GM12878 (cell line): ENCODE data around the gene MYO3B. TPM values are rescaled to one million over a fixed set of nuclear protein-coding genes. Genes with fewer than 3 reads are reported as not detected.

Experiments used
- BHLHE40 ChIP-seq, 2 experiments: fragments of 450-650 bp in 1 of 2; IDR thresholded peaks; 2 replicates each; pipeline ENCODE4 v1.6.1; 2011 to 2017; ENCODE audit warnings: low read depth in 2 of 2, borderline replicate concordance in 1 of 2, improper control_type of control experiment in 1 of 2, low read length in 1 of 2, mild to moderate bottlenecking in 1 of 2
- EGR1 ChIP-seq, 2 experiments: IDR thresholded peaks; 1 replicate in 1 of 2; 2 replicates in 1 of 2; pipeline ENCODE4 v1.6.1; 2011 to 2012; ENCODE audit warnings: low read depth in 2 of 2, low read length in 2 of 2, borderline replicate concordance in 1 of 2, mild to moderate bottlenecking in 1 of 2, moderate library complexity in 1 of 2
- EP300 ChIP-seq, 2 experiments: fragments of 150-350 bp in 1 of 2; IDR thresholded peaks; 2 replicates each; pipeline ENCODE4 v1.6.1; 2011 to 2012; ENCODE audit warnings: low read depth in 2 of 2, low read length in 2 of 2, borderline replicate concordance in 1 of 2, improper control_type of control experiment in 1 of 2, inconsistent platforms in 1 of 2; ENCODE audit not compliant: control insufficient read depth in 1 of 2
- ETV6 ChIP-seq, 2 experiments: fragments of 450-650 bp in 1 of 2; IDR thresholded peaks in 1 of 2; conservative IDR thresholded peaks in 1 of 2; 2 replicates each; pipeline ENCODE4 v1.6.1; 2014; ENCODE audit warnings: antibody characterized with exemption in 1 of 2, borderline replicate concordance in 1 of 2, low read depth in 1 of 2, mild to moderate bottlenecking in 1 of 2, moderate library complexity in 1 of 2
- GABPA ChIP-seq: IDR thresholded peaks from 2 replicates; pipeline ENCODE4 v1.6.1; 2014; ENCODE audit warnings: antibody characterized with exemption, low read depth, mild to moderate bottlenecking, inconsistent platforms
- JUNB ChIP-seq: IDR thresholded peaks from 2 replicates; pipeline ENCODE4 v1.6.1; 2016; ENCODE audit warnings: antibody characterized with exemption, mild to moderate bottlenecking
- MEF2B ChIP-seq: fragments of 450-650 bp; IDR thresholded peaks from 2 replicates; pipeline ENCODE4 v1.6.1; 2018; ENCODE audit warnings: mild to moderate bottlenecking, moderate library complexity; ENCODE audit not compliant: partially characterized antibody, poor library complexity, severe bottlenecking
- NR2C2 ChIP-seq: IDR thresholded peaks from 2 replicates; pipeline ENCODE4 v1.6.1; 2011; ENCODE audit warnings: borderline replicate concordance, low read depth; ENCODE audit not compliant: control insufficient read depth, insufficient read length
- NRF1 ChIP-seq: conservative IDR thresholded peaks from 2 replicates; pipeline ENCODE4 v1.6.1; 2011; ENCODE audit warnings: mild to moderate bottlenecking, low read depth, low read length, improper control_type of control experiment
- POLR2AphosphoS2 ChIP-seq: IDR thresholded peaks from 2 replicates; pipeline ENCODE4 v1.6.1; 2011; ENCODE audit warnings: low read depth, mild to moderate bottlenecking, low read length, improper control_type of control experiment, moderate library complexity
- SIX5 ChIP-seq: IDR thresholded peaks from 2 replicates; pipeline ENCODE4 v1.6.1; 2011; ENCODE audit warnings: mild to moderate bottlenecking, low read depth, low read length, moderate library complexity; ENCODE audit not compliant: severe bottlenecking
- YY1 ChIP-seq: IDR thresholded peaks from 2 replicates; pipeline ENCODE4 v1.6.1; 2011; ENCODE audit warnings: low read depth, mild to moderate bottlenecking, low read length
- ZNF24 ChIP-seq: fragments of 450-650 bp; IDR thresholded peaks from 2 replicates; pipeline ENCODE4 v1.6.1; 2017; ENCODE audit warnings: antibody characterized with exemption, mild to moderate bottlenecking
- polyA plus RNA-seq, 11 experiments: library from polyadenylated mRNA; depleted of rRNA in 4 of 11; unstranded in 6 of 11; stranded (reverse) in 5 of 11; fragments of >200 nt; fragmentation: Nextera tagmentation in 4 of 11; fragmentation: Illumina TruSeq in 1 of 11; extraction: Ambion mirVana in 4 of 11; extraction: Trizol in 1 of 11; gene quantifications; 1 replicate in 1 of 11; 2 replicates in 10 of 11; pipeline versions ENCODE4 v1.2.1 to v1.2.3, GENCODE V29; 2011 to 2016; ENCODE audit warnings: inconsistent platforms in 2 of 11, missing spikeins in 2 of 11, low read depth in 1 of 11
- total RNA-seq, 4 experiments: library from RNA; depleted of rRNA in 3 of 4; stranded (reverse); fragments of >200 nt in 3 of 4; fragmentation: Illumina TruSeq in 1 of 4; extraction: Trizol in 1 of 4; gene quantifications; 2 replicates each; pipeline versions ENCODE4 v1.2.1 to v1.2.3, GENCODE V29; 2013 to 2021
- TF ChIP-seq, protein P1 (sequence below): fragments of 450-650 bp; IDR thresholded peaks from 2 replicates; pipeline ENCODE4 v1.6.1; 2017; ENCODE audit warnings: mild to moderate bottlenecking, moderate library complexity
- TF ChIP-seq, protein P2 (sequence below), 3 experiments: IDR thresholded peaks in 2 of 3; conservative IDR thresholded peaks in 1 of 3; 2 replicates each; pipeline ENCODE4 v1.5.1; 2011; ENCODE audit warnings: low read depth in 3 of 3, low read length in 3 of 3, mild to moderate bottlenecking in 3 of 3, control low read depth in 2 of 3, moderate library complexity in 2 of 3, inconsistent platforms in 1 of 3, mixed read lengths in 1 of 3; ENCODE audit not compliant: control insufficient read depth in 2 of 3, insufficient read depth in 1 of 3; ENCODE audit errors: extremely low read depth in 1 of 3
- TF ChIP-seq, protein P3 (sequence below): IDR thresholded peaks from 2 replicates; pipeline ENCODE4 v1.6.1; 2011; ENCODE audit warnings: borderline replicate concordance, low read depth, mild to moderate bottlenecking, moderate library complexity, mixed read lengths, low read length; ENCODE audit not compliant: insufficient read depth; ENCODE audit errors: extremely low read length

MYO3B gene
- total and polyA plus RNA-seq, 10 of the 15 experiments (the other 5 are each of a cell fraction or from before 2014, with no cell fraction given): 1.1 to 7.1 (median 2.1) TPM

DNA sequence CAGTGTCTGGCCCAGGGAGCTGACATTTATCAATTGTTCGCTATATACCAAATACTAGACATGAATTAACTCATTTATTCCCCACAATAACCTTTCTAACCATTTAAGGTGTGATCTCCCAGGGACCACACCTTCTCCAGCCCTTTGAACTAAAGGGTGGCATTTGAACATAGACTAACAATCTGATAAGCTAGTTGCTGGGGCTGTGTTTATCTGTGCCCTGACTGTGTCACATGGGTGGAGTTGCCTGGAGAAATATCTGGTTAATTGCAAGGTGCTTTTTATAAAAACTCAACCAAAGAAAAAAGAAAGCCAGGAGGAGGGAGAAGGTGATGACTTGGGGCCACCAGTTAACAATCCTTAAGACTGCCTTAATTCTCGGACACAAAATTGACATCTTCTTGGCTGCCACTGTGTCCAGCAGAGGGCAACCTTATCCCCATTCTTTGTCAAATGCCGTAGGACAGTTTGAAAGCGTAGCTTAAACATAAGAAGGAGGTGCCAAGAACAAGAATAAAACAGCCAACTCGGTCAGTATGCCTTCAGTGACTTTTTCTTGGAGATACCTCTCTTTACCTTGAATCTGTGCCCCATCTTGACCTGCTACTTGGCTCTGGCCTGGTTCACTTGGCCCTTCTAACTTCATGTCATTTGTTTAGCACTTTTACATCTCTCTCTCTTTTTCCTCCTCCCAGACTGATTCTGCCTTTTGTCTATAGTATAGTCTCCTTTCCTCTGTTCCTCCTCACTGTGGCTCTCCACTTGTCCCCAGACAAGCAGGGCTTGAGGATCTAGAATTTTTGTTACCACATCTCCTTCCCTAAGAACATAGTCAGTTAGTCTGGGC lies 183.4 kb downstream of the MYO3B start (continued):
- TF ChIP-seq, protein P1, sequence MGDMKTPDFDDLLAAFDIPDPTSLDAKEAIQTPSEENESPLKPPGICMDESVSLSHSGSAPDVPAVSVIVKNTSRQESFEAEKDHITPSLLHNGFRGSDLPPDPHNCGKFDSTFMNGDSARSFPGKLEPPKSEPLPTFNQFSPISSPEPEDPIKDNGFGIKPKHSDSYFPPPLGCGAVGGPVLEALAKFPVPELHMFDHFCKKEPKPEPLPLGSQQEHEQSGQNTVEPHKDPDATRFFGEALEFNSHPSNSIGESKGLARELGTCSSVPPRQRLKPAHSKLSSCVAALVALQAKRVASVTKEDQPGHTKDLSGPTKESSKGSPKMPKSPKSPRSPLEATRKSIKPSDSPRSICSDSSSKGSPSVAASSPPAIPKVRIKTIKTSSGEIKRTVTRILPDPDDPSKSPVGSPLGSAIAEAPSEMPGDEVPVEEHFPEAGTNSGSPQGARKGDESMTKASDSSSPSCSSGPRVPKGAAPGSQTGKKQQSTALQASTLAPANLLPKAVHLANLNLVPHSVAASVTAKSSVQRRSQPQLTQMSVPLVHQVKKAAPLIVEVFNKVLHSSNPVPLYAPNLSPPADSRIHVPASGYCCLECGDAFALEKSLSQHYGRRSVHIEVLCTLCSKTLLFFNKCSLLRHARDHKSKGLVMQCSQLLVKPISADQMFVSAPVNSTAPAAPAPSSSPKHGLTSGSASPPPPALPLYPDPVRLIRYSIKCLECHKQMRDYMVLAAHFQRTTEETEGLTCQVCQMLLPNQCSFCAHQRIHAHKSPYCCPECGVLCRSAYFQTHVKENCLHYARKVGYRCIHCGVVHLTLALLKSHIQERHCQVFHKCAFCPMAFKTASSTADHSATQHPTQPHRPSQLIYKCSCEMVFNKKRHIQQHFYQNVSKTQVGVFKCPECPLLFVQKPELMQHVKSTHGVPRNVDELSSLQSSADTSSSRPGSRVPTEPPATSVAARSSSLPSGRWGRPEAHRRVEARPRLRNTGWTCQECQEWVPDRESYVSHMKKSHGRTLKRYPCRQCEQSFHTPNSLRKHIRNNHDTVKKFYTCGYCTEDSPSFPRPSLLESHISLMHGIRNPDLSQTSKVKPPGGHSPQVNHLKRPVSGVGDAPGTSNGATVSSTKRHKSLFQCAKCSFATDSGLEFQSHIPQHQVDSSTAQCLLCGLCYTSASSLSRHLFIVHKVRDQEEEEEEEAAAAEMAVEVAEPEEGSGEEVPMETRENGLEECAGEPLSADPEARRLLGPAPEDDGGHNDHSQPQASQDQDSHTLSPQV: no peak
- TF ChIP-seq MEF2B (no peak), POLR2AphosphoS2 (no peak), GABPA (no peak), NR2C2 (no peak), SIX5 (no peak), BHLHE40 (IDR thresholded peaks at IDR 0.05; ENCODE audit: borderline replicate concordance in 1 of 2, low read depth in 2 of 2, low read length in 1 of 2) (no peak), NRF1 (no peak), JUNB (no peak), EGR1 (IDR thresholded peaks at IDR 0.05; ENCODE audit: borderline replicate concordance in 1 of 2, low read depth in 2 of 2, low read length in 2 of 2) (no peak), ZNF24 (no peak), YY1 (peak; percentile 55; the same call in 1 of the 2 replicates), EP300 (IDR thresholded peaks at IDR 0.05; ENCODE audit: borderline replicate concordance in 1 of 2, control insufficient read depth in 1 of 2, low read depth in 2 of 2, low read length in 2 of 2) (no peak), ETV6 (conservative IDR thresholded peaks at IDR 0.05 in 1 of 2, IDR thresholded peaks at IDR 0.05 in 1 of 2; ENCODE audit: borderline replicate concordance in 1 of 2, low read depth in 1 of 2) (no peak)
- TF ChIP-seq, protein P2, sequence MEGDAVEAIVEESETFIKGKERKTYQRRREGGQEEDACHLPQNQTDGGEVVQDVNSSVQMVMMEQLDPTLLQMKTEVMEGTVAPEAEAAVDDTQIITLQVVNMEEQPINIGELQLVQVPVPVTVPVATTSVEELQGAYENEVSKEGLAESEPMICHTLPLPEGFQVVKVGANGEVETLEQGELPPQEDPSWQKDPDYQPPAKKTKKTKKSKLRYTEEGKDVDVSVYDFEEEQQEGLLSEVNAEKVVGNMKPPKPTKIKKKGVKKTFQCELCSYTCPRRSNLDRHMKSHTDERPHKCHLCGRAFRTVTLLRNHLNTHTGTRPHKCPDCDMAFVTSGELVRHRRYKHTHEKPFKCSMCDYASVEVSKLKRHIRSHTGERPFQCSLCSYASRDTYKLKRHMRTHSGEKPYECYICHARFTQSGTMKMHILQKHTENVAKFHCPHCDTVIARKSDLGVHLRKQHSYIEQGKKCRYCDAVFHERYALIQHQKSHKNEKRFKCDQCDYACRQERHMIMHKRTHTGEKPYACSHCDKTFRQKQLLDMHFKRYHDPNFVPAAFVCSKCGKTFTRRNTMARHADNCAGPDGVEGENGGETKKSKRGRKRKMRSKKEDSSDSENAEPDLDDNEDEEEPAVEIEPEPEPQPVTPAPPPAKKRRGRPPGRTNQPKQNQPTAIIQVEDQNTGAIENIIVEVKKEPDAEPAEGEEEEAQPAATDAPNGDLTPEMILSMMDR (IDR thresholded peaks at IDR 0.05 in 2 of 3, conservative IDR thresholded peaks at IDR 0.05 in 1 of 3; ENCODE audit: control insufficient read depth in 2 of 3, extremely low read depth in 1 of 3, insufficient read depth in 1 of 3, low read depth in 3 of 3, low read length in 3 of 3): peak; percentile 76 to 87 (median 80)
- TF ChIP-seq, protein P3, sequence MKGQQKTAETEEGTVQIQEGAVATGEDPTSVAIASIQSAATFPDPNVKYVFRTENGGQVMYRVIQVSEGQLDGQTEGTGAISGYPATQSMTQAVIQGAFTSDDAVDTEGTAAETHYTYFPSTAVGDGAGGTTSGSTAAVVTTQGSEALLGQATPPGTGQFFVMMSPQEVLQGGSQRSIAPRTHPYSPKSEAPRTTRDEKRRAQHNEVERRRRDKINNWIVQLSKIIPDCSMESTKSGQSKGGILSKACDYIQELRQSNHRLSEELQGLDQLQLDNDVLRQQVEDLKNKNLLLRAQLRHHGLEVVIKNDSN: no peak
